HEK293 (cell line): ENCODE data around the gene SNX17.

Experiments
- CTCF ChIA-PET: fragments of 350-600 bp; formaldehyde crosslinking; extraction: SDS; loops from one replicate; lab custom pipeline; 2021; ENCODE audit warnings: antibody characterized with exemption; lab: Yijun Ruan, JAX
- POLR2A ChIA-PET: fragments of 300-600 bp; formaldehyde crosslinking; extraction: SDS; loops from one replicate; lab custom pipeline; 2020; ENCODE audit warnings: antibody characterized with exemption, inconsistent platforms; lab: Yijun Ruan, JAX
- H3K27ac ChIP-seq: fragments of 200-500 bp; sonication (Bioruptor generic); 2 replicates; pipeline ENCODE4 v1.5.1; 2014; ENCODE audit warnings: low read depth, low read length, control low read depth, inconsistent platforms; ENCODE audit errors: extremely low read depth
- H3K36me3 ChIP-seq, 2 experiments: fragments of 200-500 bp in 1 of 2; sonication (Bioruptor generic) in 1 of 2; 1 replicate in 1 of 2; 2 replicates in 1 of 2; pipeline ENCODE4 v1.5.1; 2014 to 2017; ENCODE audit warnings: inconsistent platforms in 2 of 2, low read length in 2 of 2; ENCODE audit not compliant: control insufficient read depth in 2 of 2, insufficient read depth in 1 of 2
- H3K4me1 ChIP-seq: fragments of 200-500 bp; sonication (Bioruptor generic); 2 replicates; pipeline ENCODE4 v1.5.1; 2014; ENCODE audit warnings: mild to moderate bottlenecking, low read length, inconsistent platforms; ENCODE audit not compliant: control insufficient read depth, insufficient read depth
- H3K4me3 ChIP-seq: 2 replicates; pipeline ENCODE4 v1.5.1; 2011; ENCODE audit warnings: low read depth, mild to moderate bottlenecking, control low read depth, low read length, moderate library complexity
- H3K9me3 ChIP-seq: fragments of 200-500 bp; sonication (Bioruptor generic); 2 replicates; pipeline ENCODE4 v1.5.1; 2014; ENCODE audit warnings: low read depth, low read length, inconsistent platforms; ENCODE audit not compliant: control insufficient read depth, insufficient read depth
- BCL11B ChIP-seq: fragments of 450-650 bp; formaldehyde crosslinking; IDR thresholded peaks from 2 replicates; pipeline ENCODE4 v1.5.1; 2016; ENCODE audit warnings: low read depth, missing biosample characterization, missing genetic modification characterization
- GLIS1 ChIP-seq: fragments of 450-650 bp; formaldehyde crosslinking; IDR thresholded peaks from 2 replicates; pipeline ENCODE4 v1.5.1; 2016; ENCODE audit warnings: missing biosample characterization, missing genetic modification characterization
- HOXC10 ChIP-seq: sonication (generic); formaldehyde crosslinking; IDR thresholded peaks from 2 replicates; pipeline ENCODE4 v1.8.1; 2023; ENCODE audit warnings: mild to moderate bottlenecking, missing genetic modification reagents
- MZF1 ChIP-seq: fragments of 450-650 bp; formaldehyde crosslinking; IDR thresholded peaks from 2 replicates; pipeline ENCODE4 v1.5.1; 2017; ENCODE audit warnings: missing biosample characterization, missing genetic modification characterization, borderline replicate concordance
- SCRT1 ChIP-seq: fragments of 450-650 bp; formaldehyde crosslinking; IDR thresholded peaks from 2 replicates; pipeline ENCODE4 v1.5.1; 2016; ENCODE audit warnings: missing biosample characterization, missing genetic modification characterization, borderline replicate concordance
- SCRT2 ChIP-seq: fragments of 450-650 bp; formaldehyde crosslinking; IDR thresholded peaks from 2 replicates; pipeline ENCODE4 v1.5.1; 2016; ENCODE audit warnings: missing biosample characterization, missing genetic modification characterization
- TRIM28 ChIP-seq: IDR thresholded peaks from 2 replicates; pipeline ENCODE4 v1.6.1; 2011; ENCODE audit warnings: low read length, control low read depth, borderline replicate concordance
- ZBTB1 ChIP-seq: fragments of 450-650 bp; formaldehyde crosslinking; IDR thresholded peaks from 2 replicates; pipeline ENCODE4 v1.5.1; 2016; ENCODE audit warnings: missing biosample characterization, missing genetic modification characterization
- ZBTB8A ChIP-seq: fragments of 450-650 bp; formaldehyde crosslinking; IDR thresholded peaks from 2 replicates; pipeline ENCODE4 v1.5.1; 2016; ENCODE audit warnings: missing biosample characterization, missing genetic modification characterization
- ZFP41 ChIP-seq: fragments of 450-650 bp; formaldehyde crosslinking; IDR thresholded peaks from 2 replicates; pipeline ENCODE4 v1.5.1; 2016; ENCODE audit warnings: missing biosample characterization, missing genetic modification characterization, borderline replicate concordance
- ZNF140 ChIP-seq: fragments of 450-650 bp; formaldehyde crosslinking; IDR thresholded peaks from 2 replicates; pipeline ENCODE4 v1.5.1; 2016; ENCODE audit warnings: missing biosample characterization, missing genetic modification characterization
- ZNF175 ChIP-seq: fragments of 450-650 bp; formaldehyde crosslinking; IDR thresholded peaks from 2 replicates; pipeline ENCODE4 v1.5.1; 2016; ENCODE audit warnings: missing biosample characterization, missing genetic modification characterization
- ZNF221 ChIP-seq: fragments of 450-650 bp; formaldehyde crosslinking; IDR thresholded peaks from 2 replicates; pipeline ENCODE4 v1.5.1; 2017; ENCODE audit warnings: missing biosample characterization, missing genetic modification characterization, borderline replicate concordance
- ZNF24 ChIP-seq: fragments of 450-650 bp; formaldehyde crosslinking; IDR thresholded peaks from 2 replicates; pipeline ENCODE4 v1.5.1; 2016; ENCODE audit warnings: missing biosample characterization, missing genetic modification characterization
- ZNF274 ChIP-seq, 2 experiments: fragments of 200-500 bp in 1 of 2; fragments of 450-650 bp in 1 of 2; sonication (Bioruptor generic) in 1 of 2; formaldehyde crosslinking in 1 of 2; IDR thresholded peaks; 2 replicates each; pipeline versions ENCODE4 v1.5.1 to v1.6.1; 2014 to 2016; ENCODE audit warnings: borderline replicate concordance in 1 of 2, inconsistent platforms in 1 of 2, low read length in 1 of 2, missing biosample characterization in 1 of 2, missing genetic modification characterization in 1 of 2
- ZNF335 ChIP-seq: fragments of 450-650 bp; formaldehyde crosslinking; conservative IDR thresholded peaks from 2 replicates; pipeline ENCODE4 v1.5.1; 2016; ENCODE audit warnings: missing biosample characterization, missing genetic modification characterization
- ZNF37A ChIP-seq: fragments of 450-650 bp; IDR thresholded peaks from 2 replicates; pipeline ENCODE4 v1.5.1; 2018; ENCODE audit warnings: missing biosample characterization, missing genetic modification characterization
- ZNF48 ChIP-seq: fragments of 450-650 bp; formaldehyde crosslinking; IDR thresholded peaks from 2 replicates; pipeline ENCODE4 v1.5.1; 2016; ENCODE audit warnings: missing biosample characterization, missing genetic modification characterization
- ZNF610 ChIP-seq: fragments of 450-650 bp; formaldehyde crosslinking; IDR thresholded peaks from 2 replicates; pipeline ENCODE4 v1.5.1; 2016; ENCODE audit warnings: missing biosample characterization, missing genetic modification characterization, borderline replicate concordance
- ZNF624 ChIP-seq: fragments of 450-650 bp; formaldehyde crosslinking; IDR thresholded peaks from 2 replicates; pipeline ENCODE4 v1.5.1; 2017; ENCODE audit warnings: missing biosample characterization, missing genetic modification characterization
- ZNF629 ChIP-seq: fragments of 450-650 bp; formaldehyde crosslinking; IDR thresholded peaks from 2 replicates; pipeline ENCODE4 v1.5.1; 2017; ENCODE audit warnings: missing biosample characterization, missing genetic modification characterization
- ZNF658 ChIP-seq: fragments of 450-650 bp; formaldehyde crosslinking; IDR thresholded peaks from 2 replicates; pipeline ENCODE4; 2016; ENCODE audit warnings: missing biosample characterization, missing genetic modification characterization
- ZNF677 ChIP-seq: fragments of 450-650 bp; IDR thresholded peaks from 2 replicates; pipeline ENCODE4 v1.5.0; 2018; ENCODE audit warnings: missing biosample characterization, mild to moderate bottlenecking, missing genetic modification characterization, moderate library complexity
- ZNF785 ChIP-seq: fragments of 450-650 bp; formaldehyde crosslinking; IDR thresholded peaks from 2 replicates; pipeline ENCODE4 v1.5.1; 2016; ENCODE audit warnings: missing biosample characterization, missing genetic modification characterization
- TF ChIP-seq, protein P1 (sequence below): fragments of 450-650 bp; formaldehyde crosslinking; conservative IDR thresholded peaks from 2 replicates; pipeline ENCODE4 v1.5.1; 2016; ENCODE audit warnings: low read depth, missing biosample characterization, missing genetic modification characterization
- TF ChIP-seq, protein P2 (sequence below): fragments of 450-650 bp; formaldehyde crosslinking; IDR thresholded peaks from 2 replicates; pipeline ENCODE4 v1.5.1; 2017; ENCODE audit warnings: missing biosample characterization, missing genetic modification characterization
- TF ChIP-seq, protein P3 (sequence below): fragments of 450-650 bp; formaldehyde crosslinking; IDR thresholded peaks from 2 replicates; pipeline ENCODE4 v1.5.1; 2016; ENCODE audit warnings: missing biosample characterization, missing genetic modification characterization

SNX17 gene

DNA sequence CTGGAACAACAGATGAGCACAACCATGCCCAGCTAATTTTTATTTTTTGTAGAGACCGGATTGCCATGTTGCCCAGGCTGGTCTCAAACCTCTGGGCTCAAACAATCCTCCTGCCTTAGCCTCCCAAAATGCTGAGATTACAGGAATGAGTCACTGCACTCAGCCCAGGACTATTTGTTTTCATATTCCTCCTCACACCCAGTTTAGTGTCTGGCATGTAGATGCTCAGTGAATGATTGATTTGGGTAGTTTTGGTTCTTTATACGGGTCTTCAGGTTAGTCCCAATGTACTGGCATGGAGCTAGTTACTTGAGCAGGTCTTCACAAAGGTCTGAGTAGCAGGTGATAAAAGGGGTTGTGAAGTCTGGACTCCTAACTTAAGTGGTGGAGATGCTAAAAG lies 6.5 kb upstream of the SNX17 start:
- Histone ChIP-seq H3K4me1 (no peaks in the 10 kb centered on the region), H3K4me3 (no peak overlapping the region), H3K27ac (no peak overlapping the region), H3K9me3 (no peaks in the 10 kb centered on the region), H3K36me3 (peaks cover 29 to 59% of the 10 kb centered on the region in 2 experiments)
- no peak for TF ChIP-seq HOXC10
- TF ChIP-seq ZNF658 = no peak
- TF ChIP-seq ZNF175 (tag by site-specific recombination) = no peak
- TF ChIP-seq ZBTB8A (tag by site-specific recombination) = no peak
- no peak for TF ChIP-seq ZNF610
- no peak for TF ChIP-seq ZNF140
- no peak for TF ChIP-seq ZNF785
- TF ChIP-seq, protein P1, sequence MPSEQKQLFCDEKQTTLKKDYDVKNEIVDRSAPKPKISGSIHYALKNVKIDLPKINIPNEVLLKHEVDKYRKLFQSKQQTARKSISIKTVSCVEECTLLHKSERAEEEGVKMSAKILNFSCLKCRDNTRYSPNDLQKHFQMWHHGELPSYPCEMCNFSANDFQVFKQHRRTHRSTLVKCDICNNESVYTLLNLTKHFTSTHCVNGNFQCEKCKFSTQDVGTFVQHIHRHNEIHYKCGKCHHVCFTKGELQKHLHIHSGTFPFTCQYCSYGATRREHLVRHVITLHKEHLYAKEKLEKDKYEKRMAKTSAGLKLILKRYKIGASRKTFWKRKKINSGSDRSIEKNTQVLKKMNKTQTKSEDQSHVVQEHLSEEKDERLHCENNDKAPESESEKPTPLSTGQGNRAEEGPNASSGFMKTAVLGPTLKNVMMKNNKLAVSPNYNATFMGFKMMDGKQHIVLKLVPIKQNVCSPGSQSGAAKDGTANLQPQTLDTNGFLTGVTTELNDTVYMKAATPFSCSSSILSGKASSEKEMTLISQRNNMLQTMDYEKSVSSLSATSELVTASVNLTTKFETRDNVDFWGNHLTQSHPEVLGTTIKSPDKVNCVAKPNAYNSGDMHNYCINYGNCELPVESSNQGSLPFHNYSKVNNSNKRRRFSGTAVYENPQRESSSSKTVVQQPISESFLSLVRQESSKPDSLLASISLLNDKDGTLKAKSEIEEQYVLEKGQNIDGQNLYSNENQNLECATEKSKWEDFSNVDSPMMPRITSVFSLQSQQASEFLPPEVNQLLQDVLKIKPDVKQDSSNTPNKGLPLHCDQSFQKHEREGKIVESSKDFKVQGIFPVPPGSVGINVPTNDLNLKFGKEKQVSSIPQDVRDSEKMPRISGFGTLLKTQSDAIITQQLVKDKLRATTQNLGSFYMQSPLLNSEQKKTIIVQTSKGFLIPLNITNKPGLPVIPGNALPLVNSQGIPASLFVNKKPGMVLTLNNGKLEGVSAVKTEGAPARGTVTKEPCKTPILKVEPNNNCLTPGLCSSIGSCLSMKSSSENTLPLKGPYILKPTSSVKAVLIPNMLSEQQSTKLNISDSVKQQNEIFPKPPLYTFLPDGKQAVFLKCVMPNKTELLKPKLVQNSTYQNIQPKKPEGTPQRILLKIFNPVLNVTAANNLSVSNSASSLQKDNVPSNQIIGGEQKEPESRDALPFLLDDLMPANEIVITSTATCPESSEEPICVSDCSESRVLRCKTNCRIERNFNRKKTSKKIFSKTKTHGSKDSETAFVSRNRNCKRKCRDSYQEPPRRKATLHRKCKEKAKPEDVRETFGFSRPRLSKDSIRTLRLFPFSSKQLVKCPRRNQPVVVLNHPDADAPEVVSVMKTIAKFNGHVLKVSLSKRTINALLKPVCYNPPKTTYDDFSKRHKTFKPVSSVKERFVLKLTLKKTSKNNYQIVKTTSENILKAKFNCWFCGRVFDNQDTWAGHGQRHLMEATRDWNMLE (tag by site-specific recombination) = no peak
- no peak for TF ChIP-seq ZNF24 (tag by site-specific recombination)
- no peak for TF ChIP-seq BCL11B (tag by site-specific recombination)
- TF ChIP-seq, protein P2, sequence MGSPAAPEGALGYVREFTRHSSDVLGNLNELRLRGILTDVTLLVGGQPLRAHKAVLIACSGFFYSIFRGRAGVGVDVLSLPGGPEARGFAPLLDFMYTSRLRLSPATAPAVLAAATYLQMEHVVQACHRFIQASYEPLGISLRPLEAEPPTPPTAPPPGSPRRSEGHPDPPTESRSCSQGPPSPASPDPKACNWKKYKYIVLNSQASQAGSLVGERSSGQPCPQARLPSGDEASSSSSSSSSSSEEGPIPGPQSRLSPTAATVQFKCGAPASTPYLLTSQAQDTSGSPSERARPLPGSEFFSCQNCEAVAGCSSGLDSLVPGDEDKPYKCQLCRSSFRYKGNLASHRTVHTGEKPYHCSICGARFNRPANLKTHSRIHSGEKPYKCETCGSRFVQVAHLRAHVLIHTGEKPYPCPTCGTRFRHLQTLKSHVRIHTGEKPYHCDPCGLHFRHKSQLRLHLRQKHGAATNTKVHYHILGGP (tag by site-specific recombination) = no peak
- TF ChIP-seq TRIM28 = no peak
- no peak for TF ChIP-seq ZBTB1 (tag by site-specific recombination)
- TF ChIP-seq ZNF48 = no peak
- ChIA-PET CTCF (interaction anchor here (0.7 kb wide), 1 partner anchor 11 kb away, joined by 3 read pairs; no protein-coding TSS in a partner anchor), POLR2A (interaction anchor here (1.1 kb wide), 1 partner anchor 313 kb away, joined by 3 read pairs; the partner anchor contains the start of gene AGBL5)

DNA sequence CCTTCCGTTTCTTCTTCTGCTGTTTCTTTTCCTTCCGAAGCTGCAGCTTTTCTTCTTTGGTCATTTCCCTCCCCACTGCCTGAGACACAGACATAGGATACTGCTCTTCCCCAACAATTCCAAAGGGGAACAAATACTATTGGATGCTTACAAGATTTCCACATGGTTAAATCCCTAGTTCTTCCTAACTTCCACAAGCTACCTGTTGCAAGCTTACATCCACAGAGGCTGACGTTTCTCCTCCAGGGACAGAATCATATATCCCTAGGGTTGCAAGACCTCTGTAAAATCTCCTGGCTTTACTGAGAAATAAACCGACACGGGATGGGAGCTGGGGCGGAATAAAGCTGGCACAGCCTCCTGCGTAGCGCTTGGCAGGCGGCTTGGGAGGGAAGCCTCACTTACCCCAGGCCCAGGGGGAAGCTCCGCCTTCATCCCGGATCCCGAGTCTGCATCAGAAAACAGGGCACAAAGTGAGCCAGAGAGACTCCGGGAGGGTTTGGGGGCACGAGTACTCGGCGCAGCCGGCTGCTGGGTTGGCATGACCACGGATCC lies 868 bp upstream of the SNX17 start:
- Histone ChIP-seq H3K36me3 (peaks cover 39 to 67% of the 10 kb centered on the region in 2 experiments), H3K4me3 (peak overlapping the region; percentile 85), H3K27ac (peak overlapping the region; percentile 79), H3K4me1 (no peaks in the 10 kb centered on the region), H3K9me3 (no peaks in the 10 kb centered on the region)
- ChIA-PET CTCF (interaction anchor here (0.6 to 1.6 kb wide), 16 partner anchors 8 to 1419 kb away, joined by 3 to 8 read pairs (median 4); partner anchors contain the start of genes FNDC4, MPV17 and ZNF512), POLR2A (interaction anchor here (0.6 to 1.9 kb wide), 14 partner anchors 9 to 282 kb away, joined by 3 to 22 read pairs (median 4); partner anchors contain the start of genes CCDC121, GPN1, GTF3C2 and MPV17)
- TF ChIP-seq ZNF37A (tag by site-specific recombination) = peak; percentile 85
- TF ChIP-seq, protein P3, sequence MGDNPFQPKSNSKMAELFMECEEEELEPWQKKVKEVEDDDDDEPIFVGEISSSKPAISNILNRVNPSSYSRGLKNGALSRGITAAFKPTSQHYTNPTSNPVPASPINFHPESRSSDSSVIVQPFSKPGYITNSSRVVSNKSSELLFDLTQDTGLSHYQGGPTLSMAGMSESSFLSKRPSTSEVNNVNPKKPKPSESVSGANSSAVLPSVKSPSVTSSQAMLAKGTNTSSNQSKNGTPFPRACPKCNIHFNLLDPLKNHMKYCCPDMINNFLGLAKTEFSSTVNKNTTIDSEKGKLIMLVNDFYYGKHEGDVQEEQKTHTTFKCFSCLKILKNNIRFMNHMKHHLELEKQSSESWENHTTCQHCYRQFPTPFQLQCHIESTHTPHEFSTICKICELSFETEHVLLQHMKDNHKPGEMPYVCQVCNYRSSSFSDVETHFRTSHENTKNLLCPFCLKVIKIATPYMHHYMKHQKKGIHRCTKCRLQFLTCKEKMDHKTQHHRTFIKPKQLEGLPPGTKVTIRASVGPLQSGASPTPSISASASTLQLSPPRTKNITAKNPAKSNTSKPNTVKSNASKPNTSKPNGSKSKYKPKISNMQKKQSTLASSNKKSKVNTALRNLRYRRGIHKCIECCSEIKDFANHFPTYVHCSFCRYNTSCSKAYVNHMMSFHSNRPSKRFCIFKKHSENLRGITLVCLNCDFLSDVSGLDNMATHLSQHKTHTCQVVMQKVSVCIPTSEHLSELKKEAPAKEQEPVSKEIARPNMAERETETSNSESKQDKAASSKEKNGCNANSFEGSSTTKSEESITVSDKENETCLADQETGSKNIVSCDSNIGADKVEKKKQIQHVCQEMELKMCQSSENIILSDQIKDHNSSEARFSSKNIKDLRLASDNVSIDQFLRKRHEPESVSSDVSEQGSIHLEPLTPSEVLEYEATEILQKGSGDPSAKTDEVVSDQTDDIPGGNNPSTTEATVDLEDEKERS (tag by site-specific recombination) = no peak
- TF ChIP-seq MZF1 (tag by site-specific recombination) = no peak
- peak; percentile 3; the same call in 1 of the 2 replicates for TF ChIP-seq GLIS1
- 0 out of 2 replicates have a peak, but pooled peaks have one; percentile 13 for TF ChIP-seq ZNF335 (tag by site-specific recombination)
- TF ChIP-seq ZNF629 (tag by site-specific recombination) = no peak
- TF ChIP-seq ZFP41 (tag by site-specific recombination) = no peak
- TF ChIP-seq ZNF274 (IDR thresholded peaks at IDR 0.05; ENCODE audit: low read length) = no peak
- no peak for TF ChIP-seq ZNF274 (tag by site-specific recombination; IDR thresholded peaks at IDR 0.05; ENCODE audit: borderline replicate concordance)
- TF ChIP-seq SCRT2 (tag by site-specific recombination) = peak; percentile 98
- peak; percentile 76; the same call in 1 of the 2 replicates for TF ChIP-seq SCRT1 (tag by site-specific recombination)
- TF ChIP-seq HOXC10 = 0 out of 2 replicates have a peak, but pooled peaks have one; percentile 41
- TF ChIP-seq ZNF221 (tag by site-specific recombination) = no peak
- TF ChIP-seq ZNF677 (tag by site-specific recombination) = no peak
- no peak for TF ChIP-seq ZNF624
